ENCODE data around the gene ENG.

DNA sequence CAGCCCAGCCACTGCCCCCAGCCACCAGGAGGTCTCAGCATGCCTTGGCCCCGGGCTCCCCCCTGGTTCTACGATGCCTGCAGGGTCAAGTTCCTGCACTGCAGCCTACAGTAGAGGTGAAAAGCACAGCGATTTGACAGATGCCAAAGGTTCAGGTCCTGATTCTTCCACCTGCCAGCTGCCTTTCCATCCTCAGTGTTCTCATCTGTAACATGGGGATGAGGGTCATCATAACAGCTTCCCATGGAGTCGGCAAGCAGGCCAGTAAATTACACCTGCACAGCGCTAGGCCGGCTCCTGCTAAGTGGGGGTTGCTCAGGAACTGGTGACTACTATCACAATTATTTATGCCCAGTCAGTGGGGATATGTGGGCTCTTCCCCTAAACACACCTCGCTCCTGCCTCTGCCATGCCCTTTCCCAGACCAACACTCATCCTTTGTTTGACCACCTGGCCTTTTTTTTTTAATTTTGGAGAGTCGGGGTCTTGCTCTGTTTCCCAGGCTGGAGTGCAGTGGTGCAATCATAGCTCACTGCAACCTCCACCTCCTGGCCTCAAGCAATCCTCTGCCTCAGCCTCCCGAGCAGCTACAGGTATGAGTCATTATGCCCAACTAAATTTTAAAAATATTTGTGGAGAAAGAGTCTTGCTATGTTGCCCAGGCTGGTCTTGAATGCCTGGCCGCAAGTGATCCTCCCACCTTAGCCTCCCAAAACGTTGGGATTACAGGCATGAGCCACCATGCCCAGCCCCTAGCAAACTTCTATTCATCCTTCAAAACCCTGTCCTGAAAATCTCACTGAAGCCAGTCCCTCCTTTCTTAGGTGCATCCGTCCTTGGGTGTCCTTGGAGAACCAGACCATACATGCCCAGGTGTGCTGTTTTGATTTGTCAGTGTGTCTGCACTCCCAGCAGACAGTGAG, 6.4 kb downstream of the ENG start:
- TF ChIP-seq, protein P1, sequence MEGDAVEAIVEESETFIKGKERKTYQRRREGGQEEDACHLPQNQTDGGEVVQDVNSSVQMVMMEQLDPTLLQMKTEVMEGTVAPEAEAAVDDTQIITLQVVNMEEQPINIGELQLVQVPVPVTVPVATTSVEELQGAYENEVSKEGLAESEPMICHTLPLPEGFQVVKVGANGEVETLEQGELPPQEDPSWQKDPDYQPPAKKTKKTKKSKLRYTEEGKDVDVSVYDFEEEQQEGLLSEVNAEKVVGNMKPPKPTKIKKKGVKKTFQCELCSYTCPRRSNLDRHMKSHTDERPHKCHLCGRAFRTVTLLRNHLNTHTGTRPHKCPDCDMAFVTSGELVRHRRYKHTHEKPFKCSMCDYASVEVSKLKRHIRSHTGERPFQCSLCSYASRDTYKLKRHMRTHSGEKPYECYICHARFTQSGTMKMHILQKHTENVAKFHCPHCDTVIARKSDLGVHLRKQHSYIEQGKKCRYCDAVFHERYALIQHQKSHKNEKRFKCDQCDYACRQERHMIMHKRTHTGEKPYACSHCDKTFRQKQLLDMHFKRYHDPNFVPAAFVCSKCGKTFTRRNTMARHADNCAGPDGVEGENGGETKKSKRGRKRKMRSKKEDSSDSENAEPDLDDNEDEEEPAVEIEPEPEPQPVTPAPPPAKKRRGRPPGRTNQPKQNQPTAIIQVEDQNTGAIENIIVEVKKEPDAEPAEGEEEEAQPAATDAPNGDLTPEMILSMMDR (IDR thresholded peaks at IDR 0.05): no peak
- no peak for TF ChIP-seq ZFX (IDR thresholded peaks at IDR 0.05; ENCODE audit: borderline replicate concordance)
